HepG2 (cell line): Measurements from ENCODE around the gene RAC3. TPM values are rescaled to one million over a fixed set of nuclear protein-coding genes. Genes with fewer than 3 reads are reported as not detected.

Source experiments
- ATAC-seq: fragments of 200-7000 bp; cut with Tn5 transposase; 3 replicates; pipeline ENCODE4 v1.9.1; 2020; ENCODE audit warnings: mild to moderate bottlenecking, moderate library complexity
- BruUV-seq: library from RNA; stranded (reverse); fragments of 400-500 nt; replicated peaks from 2 replicates; lab custom pipeline; 2021; lab: Mats Ljungman, UMichigan
- CTCF ChIA-PET: fragments of 300-600 bp; formaldehyde crosslinking; extraction: SDS; loops from one replicate; lab custom pipeline; 2021; ENCODE audit warnings: low total read pairs, inconsistent platforms, low intra/inter-chr PET ratio; lab: Yijun Ruan, JAX
- POLR2A ChIA-PET: fragments of 350-600 bp; sonication (Branson Sonifier 250); formaldehyde crosslinking; loops from one replicate; lab custom pipeline; 2020; ENCODE audit warnings: antibody characterized with exemption, inconsistent platforms; lab: Yijun Ruan, JAX
- DNase-seq: peaks from one replicate; pipeline ENCODE4 v3.0.0-alpha.2; 2015; ENCODE audit warnings: low spot score
- FAIRE-seq: peaks from 3 replicates; lab custom pipeline; 2011; peaks lifted over from hg19 to GRCh38; lab: Jason Lieb, UNC
- H2AFZ ChIP-seq: one replicate; pipeline ENCODE4 v1.6.1; 2011; ENCODE audit warnings: low read length, inconsistent platforms
- H3K27ac ChIP-seq: fragments of 300-600 bp; 3 replicates; pipeline ENCODE4 v1.8.0; 2011; ENCODE audit warnings: mixed run types, mild to moderate bottlenecking, mixed read lengths, low read length, inconsistent platforms; ENCODE audit not compliant: insufficient read depth; ENCODE audit errors: extremely low read length
- H3K27me3 ChIP-seq, 2 experiments: fragments of 200-600 bp in 1 of 2; 2 replicates in 1 of 2; 3 replicates in 1 of 2; pipeline versions ENCODE4 v1.6.0 to v1.8.0; 2011; ENCODE audit warnings: low read length in 2 of 2, mild to moderate bottlenecking in 2 of 2, moderate library complexity in 2 of 2, inconsistent platforms in 1 of 2; ENCODE audit not compliant: insufficient read depth in 2 of 2, control insufficient read depth in 1 of 2
- H3K36me3 ChIP-seq, 2 experiments: fragments of 200-600 bp in 1 of 2; replicated peaks in 1 of 2; 2 replicates in 1 of 2; 3 replicates in 1 of 2; pipeline versions ENCODE4 v1.5.1 to v1.8.0; 2011; ENCODE audit warnings: low read length in 2 of 2, inconsistent platforms in 1 of 2; ENCODE audit not compliant: insufficient read depth in 2 of 2, control insufficient read depth in 1 of 2
- H3K4me1 ChIP-seq: 2 replicates; pipeline ENCODE4 v1.5.1; 2012; ENCODE audit warnings: low read length, inconsistent platforms; ENCODE audit not compliant: insufficient read depth
- H3K4me2 ChIP-seq: 2 replicates; pipeline ENCODE4 v1.6.0; 2011; ENCODE audit warnings: low read depth, low read length, inconsistent platforms
- H3K4me3 ChIP-seq, 3 experiments: fragments of 200-600 bp in 1 of 3; sonication (generic), shearing (Covaris generic) in 1 of 3; replicated peaks in 1 of 3; 2 replicates each; pipeline ENCODE4 v1.5.1; 2011 to 2016; ENCODE audit warnings: low read length in 3 of 3, inconsistent platforms in 2 of 3, low read depth in 2 of 3, mild to moderate bottlenecking in 2 of 3, control low read depth in 1 of 3, mixed read lengths in 1 of 3; ENCODE audit not compliant: insufficient read depth in 1 of 3
- H3K79me2 ChIP-seq: one replicate; pipeline ENCODE4 v1.6.1; 2011; ENCODE audit warnings: low read length, inconsistent platforms; ENCODE audit not compliant: insufficient read depth
- H3K9ac ChIP-seq: 2 replicates; pipeline ENCODE4 v1.6.0; 2011; ENCODE audit warnings: mild to moderate bottlenecking, low read depth, low read length, inconsistent platforms; ENCODE audit not compliant: insufficient read depth
- H3K9me3 ChIP-seq: 2 replicates; pipeline ENCODE4 v1.5.1; 2012; ENCODE audit warnings: mild to moderate bottlenecking, low read length
- H4K20me1 ChIP-seq: 2 replicates; pipeline ENCODE4 v1.6.0; 2011; ENCODE audit warnings: inconsistent platforms, mild to moderate bottlenecking, low read length, moderate library complexity; ENCODE audit not compliant: insufficient read depth
- EP300 ChIP-seq, 3 experiments: sonication (generic) in 1 of 3; formaldehyde crosslinking in 1 of 3; IDR thresholded peaks; 2 replicates each; pipeline versions ENCODE4 v1.5.1 to v1.6.1; 2011 to 2020; ENCODE audit warnings: low read depth in 2 of 3, low read length in 2 of 3, borderline replicate concordance in 1 of 3, improper control_type of control experiment in 1 of 3, mild to moderate bottlenecking in 1 of 3, missing genetic modification reagents in 1 of 3, moderate library complexity in 1 of 3
- FOXC1 ChIP-seq: sonication (generic); formaldehyde crosslinking; IDR thresholded peaks from 2 replicates; pipeline ENCODE4 v1.8.0; 2022; ENCODE audit warnings: mild to moderate bottlenecking, missing genetic modification reagents, borderline replicate concordance
- KDM5A ChIP-seq: fragments of 200-600 bp; sonication (generic); IDR thresholded peaks from 2 replicates; pipeline ENCODE4 v1.7.0; 2018; ENCODE audit warnings: antibody characterized with exemption, mild to moderate bottlenecking, low read length, borderline replicate concordance
- KDM5B ChIP-seq: sonication (generic); formaldehyde crosslinking; IDR thresholded peaks from 2 replicates; pipeline ENCODE4 v1.4.0; 2020; ENCODE audit warnings: missing genetic modification reagents, mild to moderate bottlenecking, borderline replicate concordance
- NCOA1 ChIP-seq: sonication (generic); formaldehyde crosslinking; IDR thresholded peaks from 2 replicates; pipeline ENCODE4 v1.9.0; 2021; ENCODE audit warnings: missing genetic modification reagents
- NFATC3 ChIP-seq: sonication (generic); formaldehyde crosslinking; IDR thresholded peaks from 2 replicates; pipeline ENCODE4 v1.5.1; 2020; ENCODE audit warnings: mild to moderate bottlenecking, missing genetic modification reagents
- PCBP2 ChIP-seq: fragments of 200-400 bp; formaldehyde crosslinking; optimal IDR thresholded peaks from 2 replicates; pipeline ENCODE3; 2018; ENCODE audit warnings: low read length, low read depth; ENCODE audit not compliant: poor library complexity, severe bottlenecking
- PRPF4 ChIP-seq: fragments of 200-400 bp; formaldehyde crosslinking; IDR thresholded peaks from 2 replicates; pipeline ENCODE4 v1.6.1; 2016; ENCODE audit warnings: low read length, low read depth; ENCODE audit not compliant: poor library complexity, severe bottlenecking
- ZFP82 ChIP-seq: sonication (generic); formaldehyde crosslinking; IDR thresholded peaks from 2 replicates; pipeline ENCODE4 v1.5.1; 2020; ENCODE audit warnings: mild to moderate bottlenecking, missing genetic modification reagents, borderline replicate concordance
- ZNF232 ChIP-seq: sonication (generic); formaldehyde crosslinking; IDR thresholded peaks from 2 replicates; pipeline ENCODE4 v1.4.0; 2020; ENCODE audit warnings: missing genetic modification reagents, borderline replicate concordance
- ZNF615 ChIP-seq: sonication (generic); formaldehyde crosslinking; IDR thresholded peaks from 2 replicates; pipeline ENCODE4 v1.5.0; 2020; ENCODE audit warnings: mild to moderate bottlenecking, missing genetic modification reagents, borderline replicate concordance
- ZNF629 ChIP-seq: sonication (generic); formaldehyde crosslinking; conservative IDR thresholded peaks from 2 replicates; pipeline ENCODE4 v1.5.0; 2020; ENCODE audit warnings: missing genetic modification reagents
- ZSCAN12 ChIP-seq: sonication (generic); formaldehyde crosslinking; IDR thresholded peaks from 2 replicates; pipeline ENCODE4 v1.9.0; 2021; ENCODE audit warnings: mild to moderate bottlenecking, missing genetic modification reagents
- WGBS: methylation state at CpG from one replicate; pipeline ENCODE4 v1.1.6; 2017; ENCODE audit warnings: low lambda C conversion rate; 5-methylcytosine and 5-hydroxymethylcytosine counted together
- in situ Hi-C: cut with HindIII; loops from 2 replicates; pipeline ENCODE4 v1.10.0; 2017; ENCODE audit warnings: low pct_unique_long_range_greater_than_20kb; ENCODE audit not compliant: extremely low pct_ligation_motif_present
- intact Hi-C: fragments of 100-400 bp; cut with micrococcal nuclease; formaldehyde crosslinking; loops from one replicate; pipeline ENCODE4 v1.10.0; 2022; ENCODE audit not compliant: unreplicated experiment
- polyA plus RNA-seq, 8 experiments: library from polyadenylated mRNA; depleted of rRNA in 3 of 8; stranded (reverse) in 7 of 8; unstranded in 1 of 8; fragments of >200 nt; fragmentation: Illumina TruSeq in 4 of 8; extraction: Trizol in 4 of 8; gene quantifications; 2 replicates each; pipeline versions ENCODE4 v1.2.1 to v1.2.3, GENCODE V29; 2011 to 2016; ENCODE audit warnings: low read depth in 4 of 8, missing spikeins in 1 of 8, mixed read lengths in 1 of 8; ENCODE audit not compliant: insufficient read depth in 1 of 8
- total RNA-seq, 5 experiments: library from RNA; depleted of rRNA; stranded (reverse); fragments of >200 nt; fragmentation: Illumina TruSeq; extraction: Trizol; gene quantifications; 2 replicates each; pipeline ENCODE4 v1.2.3, GENCODE V29; 2016; ENCODE audit warnings: low read depth in 1 of 5
- TF ChIP-seq, protein P1 (sequence below): sonication (generic); formaldehyde crosslinking; IDR thresholded peaks from 2 replicates; pipeline ENCODE4 v1.4.0; 2020; ENCODE audit warnings: missing genetic modification reagents
- TF ChIP-seq, protein P2 (sequence below): sonication (generic); formaldehyde crosslinking; IDR thresholded peaks from 2 replicates; pipeline ENCODE4 v1.5.1; 2020; ENCODE audit warnings: mild to moderate bottlenecking, missing genetic modification reagents
- TF ChIP-seq, protein P3 (sequence below), 2 experiments: sonication (generic) in 1 of 2; formaldehyde crosslinking in 1 of 2; IDR thresholded peaks; 2 replicates each; pipeline versions ENCODE4 v1.4.0 to v1.6.1; 2018 to 2020; ENCODE audit warnings: missing genetic modification reagents in 2 of 2, borderline replicate concordance in 1 of 2, low read depth in 1 of 2, mild to moderate bottlenecking in 1 of 2, missing biosample characterization in 1 of 2

The RAC3 gene
- total and polyA plus RNA-seq, 2 of the 13 experiments (the other 11 are each of a cell fraction or from before 2014, with no cell fraction given), result 10.5 to 21.3 TPM

DNA sequence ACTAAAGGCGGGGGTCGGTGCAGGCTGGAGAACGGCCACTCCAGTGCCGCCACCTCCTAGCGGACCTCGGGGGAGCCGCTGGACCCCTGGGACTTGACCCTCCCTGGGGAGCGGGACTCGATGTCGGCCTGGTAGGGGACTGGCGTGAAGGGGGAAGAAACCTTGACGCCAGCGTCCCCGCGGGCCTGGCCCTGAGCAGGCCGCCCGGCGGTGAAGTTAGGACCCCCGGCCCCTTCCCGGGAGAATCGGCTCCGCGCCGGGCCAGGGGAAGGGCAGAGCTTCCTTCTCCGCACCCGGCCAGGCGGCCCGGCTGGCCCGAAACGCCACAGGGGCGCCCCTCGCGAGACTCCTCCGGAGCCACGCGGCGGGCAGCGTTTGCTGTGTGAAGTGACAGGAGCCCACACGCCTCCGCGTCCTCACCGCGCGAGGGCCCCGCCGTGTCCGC is 33.7 kb downstream of the RAC3 start:
- Histone ChIP-seq H4K20me1 (no peaks in the 10 kb centered on the region), H3K4me1 (peaks cover 28% of the 10 kb centered on the region), H3K27ac (peak overlapping the region; percentile 64), H2AFZ (no peak overlapping the region), H3K27me3 (no peaks in the 10 kb centered on the region), H3K9ac (peak overlapping the region; percentile 95), H3K4me3 (peak overlapping the region; percentile 69 to 99 (median 92)), H3K79me2 (peaks cover 20% of the 10 kb centered on the region), H3K4me2 (peak overlapping the region; percentile 96), H3K9me3 (no peaks in the 10 kb centered on the region), H3K36me3 (peaks cover 19 to 34% of the 10 kb centered on the region in 2 experiments)
- ChIA-PET POLR2A (interaction anchor here (0.6 to 3.4 kb wide), 8 partner anchors 9 to 41 kb away, joined by 3 to 14 read pairs (median 4); partner anchors contain the start of gene DCXR), CTCF (no interaction called here)
- in situ Hi-C loops (no loop called here), intact Hi-C loops (no loop called here)
- no peak for DNase-seq
- no peak for FAIRE-seq
- 1% methylated on average over 21 of the region's 47 CpGs for WGBS
- no TSS peak for BruUV-seq
- peak; percentile 3; the same call in 2 of the 3 replicates for ATAC-seq
- TF ChIP-seq PCBP2 (no peak), ZNF629 (CRISPR knock-in tag) (no peak), PRPF4 (no peak), ZFP82 (CRISPR knock-in tag) (no peak), EP300 (IDR thresholded peaks at IDR 0.05; ENCODE audit: low read depth in 2 of 2, low read length in 2 of 2) (no peak), EP300 (CRISPR knock-in tag; IDR thresholded peaks at IDR 0.05; ENCODE audit: borderline replicate concordance) (0 out of 2 replicates have a peak, but pooled peaks have one; percentile 24), NCOA1 (peak; percentile 19; the same call in 1 of the 2 replicates), ZSCAN12 (0 out of 2 replicates have a peak, but pooled peaks have one; percentile 55), KDM5A (peak; percentile 88), FOXC1 (no peak), ZNF232 (no peak), ZNF615 (CRISPR knock-in tag) (no peak), NFATC3 (CRISPR knock-in tag) (peak; percentile 58; the same call in 1 of the 2 replicates), KDM5B (CRISPR knock-in tag) (no peak; the same call in 1 of the 2 replicates)
- TF ChIP-seq, protein P1, sequence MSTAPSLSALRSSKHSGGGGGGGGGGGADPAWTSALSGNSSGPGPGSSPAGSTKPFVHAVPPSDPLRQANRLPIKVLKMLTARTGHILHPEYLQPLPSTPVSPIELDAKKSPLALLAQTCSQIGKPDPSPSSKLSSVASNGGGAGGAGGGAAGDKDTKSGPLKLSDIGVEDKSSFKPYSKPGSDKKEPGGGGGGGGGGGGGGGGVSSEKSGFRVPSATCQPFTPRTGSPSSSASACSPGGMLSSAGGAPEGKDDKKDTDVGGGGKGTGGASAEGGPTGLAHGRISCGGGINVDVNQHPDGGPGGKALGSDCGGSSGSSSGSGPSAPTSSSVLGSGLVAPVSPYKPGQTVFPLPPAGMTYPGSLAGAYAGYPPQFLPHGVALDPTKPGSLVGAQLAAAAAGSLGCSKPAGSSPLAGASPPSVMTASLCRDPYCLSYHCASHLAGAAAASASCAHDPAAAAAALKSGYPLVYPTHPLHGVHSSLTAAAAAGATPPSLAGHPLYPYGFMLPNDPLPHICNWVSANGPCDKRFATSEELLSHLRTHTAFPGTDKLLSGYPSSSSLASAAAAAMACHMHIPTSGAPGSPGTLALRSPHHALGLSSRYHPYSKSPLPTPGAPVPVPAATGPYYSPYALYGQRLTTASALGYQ (CRISPR knock-in tag), result 0 out of 2 replicates have a peak, but pooled peaks have one; percentile 9
- TF ChIP-seq, protein P2, sequence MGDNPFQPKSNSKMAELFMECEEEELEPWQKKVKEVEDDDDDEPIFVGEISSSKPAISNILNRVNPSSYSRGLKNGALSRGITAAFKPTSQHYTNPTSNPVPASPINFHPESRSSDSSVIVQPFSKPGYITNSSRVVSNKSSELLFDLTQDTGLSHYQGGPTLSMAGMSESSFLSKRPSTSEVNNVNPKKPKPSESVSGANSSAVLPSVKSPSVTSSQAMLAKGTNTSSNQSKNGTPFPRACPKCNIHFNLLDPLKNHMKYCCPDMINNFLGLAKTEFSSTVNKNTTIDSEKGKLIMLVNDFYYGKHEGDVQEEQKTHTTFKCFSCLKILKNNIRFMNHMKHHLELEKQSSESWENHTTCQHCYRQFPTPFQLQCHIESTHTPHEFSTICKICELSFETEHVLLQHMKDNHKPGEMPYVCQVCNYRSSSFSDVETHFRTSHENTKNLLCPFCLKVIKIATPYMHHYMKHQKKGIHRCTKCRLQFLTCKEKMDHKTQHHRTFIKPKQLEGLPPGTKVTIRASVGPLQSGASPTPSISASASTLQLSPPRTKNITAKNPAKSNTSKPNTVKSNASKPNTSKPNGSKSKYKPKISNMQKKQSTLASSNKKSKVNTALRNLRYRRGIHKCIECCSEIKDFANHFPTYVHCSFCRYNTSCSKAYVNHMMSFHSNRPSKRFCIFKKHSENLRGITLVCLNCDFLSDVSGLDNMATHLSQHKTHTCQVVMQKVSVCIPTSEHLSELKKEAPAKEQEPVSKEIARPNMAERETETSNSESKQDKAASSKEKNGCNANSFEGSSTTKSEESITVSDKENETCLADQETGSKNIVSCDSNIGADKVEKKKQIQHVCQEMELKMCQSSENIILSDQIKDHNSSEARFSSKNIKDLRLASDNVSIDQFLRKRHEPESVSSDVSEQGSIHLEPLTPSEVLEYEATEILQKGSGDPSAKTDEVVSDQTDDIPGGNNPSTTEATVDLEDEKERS (CRISPR knock-in tag), result no peak
- TF ChIP-seq, protein P3, sequence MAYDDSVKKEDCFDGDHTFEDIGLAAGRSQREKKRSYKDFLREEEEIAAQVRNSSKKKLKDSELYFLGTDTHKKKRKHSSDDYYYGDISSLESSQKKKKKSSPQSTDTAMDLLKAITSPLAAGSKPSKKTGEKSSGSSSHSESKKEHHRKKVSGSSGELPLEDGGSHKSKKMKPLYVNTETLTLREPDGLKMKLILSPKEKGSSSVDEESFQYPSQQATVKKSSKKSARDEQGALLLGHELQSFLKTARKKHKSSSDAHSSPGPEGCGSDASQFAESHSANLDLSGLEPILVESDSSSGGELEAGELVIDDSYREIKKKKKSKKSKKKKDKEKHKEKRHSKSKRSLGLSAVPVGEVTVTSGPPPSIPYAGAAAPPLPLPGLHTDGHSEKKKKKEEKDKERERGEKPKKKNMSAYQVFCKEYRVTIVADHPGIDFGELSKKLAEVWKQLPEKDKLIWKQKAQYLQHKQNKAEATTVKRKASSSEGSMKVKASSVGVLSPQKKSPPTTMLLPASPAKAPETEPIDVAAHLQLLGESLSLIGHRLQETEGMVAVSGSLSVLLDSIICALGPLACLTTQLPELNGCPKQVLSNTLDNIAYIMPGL (CRISPR knock-in tag; IDR thresholded peaks at IDR 0.05; ENCODE audit: borderline replicate concordance in 1 of 2, low read depth in 1 of 2), result no peak
